Endothelial cell (in vitro differentiated cells): ENCODE results near the gene SORBS1. TPM values are rescaled to one million over a fixed set of nuclear protein-coding genes. Genes with fewer than 3 reads are reported as not detected.

ENCODE experiments used
- DNase-seq: peaks from one replicate; pipeline ENCODE4 v3.0.0; 2021; ENCODE audit warnings: low spot score
- H3K27ac Mint-ChIP-seq: one replicate; pipeline ENCODE4 v1.8.0; 2021; ENCODE audit warnings: mixed read lengths, inconsistent platforms; ENCODE audit not compliant: unreplicated experiment
- H3K27me3 Mint-ChIP-seq: one replicate; pipeline ENCODE4 v1.8.0; 2021; ENCODE audit warnings: mild to moderate bottlenecking, moderate library complexity, mixed read lengths, inconsistent platforms; ENCODE audit not compliant: unreplicated experiment
- H3K36me3 Mint-ChIP-seq: one replicate; pipeline ENCODE4 v1.8.0; 2021; ENCODE audit warnings: mild to moderate bottlenecking, low read depth, mixed read lengths, inconsistent platforms; ENCODE audit not compliant: unreplicated experiment
- H3K4me1 Mint-ChIP-seq: one replicate; pipeline ENCODE4 v1.8.0; 2021; ENCODE audit warnings: mild to moderate bottlenecking, mixed read lengths, inconsistent platforms; ENCODE audit not compliant: unreplicated experiment
- H3K4me3 Mint-ChIP-seq: one replicate; pipeline ENCODE4 v1.8.0; 2021; ENCODE audit warnings: mild to moderate bottlenecking, mixed read lengths, inconsistent platforms; ENCODE audit not compliant: unreplicated experiment
- H3K9me3 Mint-ChIP-seq: one replicate; pipeline ENCODE4 v1.8.0; 2021; ENCODE audit warnings: mixed read lengths, inconsistent platforms; ENCODE audit not compliant: unreplicated experiment
- CTCF ChIP-seq: fragments of 200-600 bp; sonication (generic); IDR thresholded peaks from one replicate; pipeline ENCODE4 v1.5.0; 2021; ENCODE audit warnings: antibody characterized with exemption; ENCODE audit not compliant: unreplicated experiment
- total RNA-seq: library from RNA; stranded (reverse); fragmentation: NEBNext Ultra II Directional; extraction: Animal tissue kit (Norgen Biotek cat#: 25700); gene quantifications from one replicate; pipeline ENCODE4 v1.2.1, GENCODE V29; 2021; ENCODE audit not compliant: unreplicated experiment

Gene SORBS1
- total RNA-seq, 1 donor from 2014 or later = 103 TPM

GRCh38 chr10:95602382-95602781 is 41.2 kb upstream of the SORBS1 start:
- no peaks in the 10 kb centered on the region for H3K9me3 Mint-ChIP-seq
- no peak for TF ChIP-seq CTCF
- DNase-seq = no peak
- H3K27ac Mint-ChIP-seq = no peak overlapping the region
- no peak overlapping the region for H3K4me3 Mint-ChIP-seq
- no peaks in the 10 kb centered on the region for H3K36me3 Mint-ChIP-seq
- H3K27me3 Mint-ChIP-seq = peaks cover 5% of the 10 kb centered on the region
- H3K4me1 Mint-ChIP-seq = peaks cover 26% of the 10 kb centered on the region

- H3K4me1 Mint-ChIP-seq = peaks cover 22% of the 10 kb centered on the region
- no peaks in the 10 kb centered on the region for H3K36me3 Mint-ChIP-seq
- peak; percentile 82 for DNase-seq
- H3K4me3 Mint-ChIP-seq = no peak overlapping the region
- H3K27ac Mint-ChIP-seq = no peak overlapping the region
- no peaks in the 10 kb centered on the region for H3K9me3 Mint-ChIP-seq
- peaks cover 5% of the 10 kb centered on the region for H3K27me3 Mint-ChIP-seq
- peak; percentile 77 for TF ChIP-seq CTCF
These were observed 40.0 kb upstream of the SORBS1 start for GRCh38 chr10:95601116-95601719.

- Mint-ChIP-seq H3K4me1 (peaks cover 22% of the 10 kb centered on the region), H3K27ac (peak overlapping the region; percentile 78), H3K9me3 (no peaks in the 10 kb centered on the region), H3K4me3 (no peak overlapping the region), H3K36me3 (no peaks in the 10 kb centered on the region), H3K27me3 (peaks cover 4% of the 10 kb centered on the region)
- no peak for DNase-seq
- TF ChIP-seq CTCF = no peak
These were observed 39.0 kb upstream of the SORBS1 start for GRCh38 chr10:95600158-95600557.

GRCh38 chr10:95597788-95598187 is 36.6 kb upstream of the SORBS1 start:
- no peak for DNase-seq
- Mint-ChIP-seq H3K9me3 (no peaks in the 10 kb centered on the region), H3K27ac (no peak overlapping the region), H3K4me3 (no peak overlapping the region), H3K27me3 (peaks cover 4% of the 10 kb centered on the region), H3K36me3 (no peaks in the 10 kb centered on the region), H3K4me1 (peaks cover 9% of the 10 kb centered on the region)
- no peak for TF ChIP-seq CTCF

GRCh38 chr10:95588025-95588424 is 26.9 kb upstream of the SORBS1 start:
- no peaks in the 10 kb centered on the region for H3K36me3 Mint-ChIP-seq
- DNase-seq = no peak
- H3K9me3 Mint-ChIP-seq = no peaks in the 10 kb centered on the region
- no peak for TF ChIP-seq CTCF
- H3K27ac Mint-ChIP-seq = no peak overlapping the region
- H3K4me3 Mint-ChIP-seq = no peak overlapping the region
- H3K4me1 Mint-ChIP-seq = no peaks in the 10 kb centered on the region
- peaks cover 2% of the 10 kb centered on the region for H3K27me3 Mint-ChIP-seq
